ENCODE data around the gene ATF7. TPM values are rescaled to one million over a fixed set of nuclear protein-coding genes. Genes with fewer than 3 reads are reported as not detected.

ATF7 gene
- total RNA-seq, 1 experiment from 2014 or later, result 44.3 TPM

GRCh38 chr12:53489242-53489864, 136.8 kb downstream of the ATF7 start:
- no peak for DNase-seq (ENCODE audit: low spot score)
- no peaks in the 10 kb centered on the region for H3K27me3 ChIP-seq (replicated peaks; ENCODE audit: insufficient read depth, low read depth, low read length, poor library complexity)
- POLR2A ChIA-PET (ENCODE audit: low non-redundant PET), result interaction anchor here (1.1 kb wide), 1 partner anchor 10 kb away, joined by 3 read pairs; no protein-coding TSS in a partner anchor
- intact Hi-C loops (cut with micrococcal nuclease; ENCODE audit: unreplicated experiment), result no loop called here
- peaks cover 17% of the 10 kb centered on the region for H3K36me3 ChIP-seq (ENCODE audit: insufficient read depth, low read length, poor library complexity, severe bottlenecking)
- CTCF ChIA-PET, result no interaction called here
- peaks cover 17% of the 10 kb centered on the region for H3K4me1 ChIP-seq (ENCODE audit: insufficient read depth, low read length, poor library complexity, severe bottlenecking)
- BruUV-seq (replicated peaks), result no TSS peak
- TF ChIP-seq EZH2 (IDR thresholded peaks at IDR 0.05; ENCODE audit: borderline replicate concordance, low read depth, low read length, poor library complexity, severe bottlenecking) (no peak), CTCF (conservative IDR thresholded peaks at IDR 0.05; ENCODE audit: low read depth, low read length) (no peak)
- no peak overlapping the region for H3K4me3 ChIP-seq (ENCODE audit: low read depth, low read length, poor library complexity, severe bottlenecking)
- H3K27ac ChIP-seq (ENCODE audit: low read depth, low read length, poor library complexity, severe bottlenecking), result no peak overlapping the region
- H3K9me3 ChIP-seq (ENCODE audit: low read depth, low read length, poor library complexity, severe bottlenecking), result no peaks in the 10 kb centered on the region

GRCh38 chr12:53486736-53487487, 139.3 kb downstream of the ATF7 start:
- no peaks in the 10 kb centered on the region for H3K27me3 ChIP-seq (replicated peaks; ENCODE audit: insufficient read depth, low read depth, low read length, poor library complexity)
- no peak for DNase-seq (ENCODE audit: low spot score)
- H3K36me3 ChIP-seq (ENCODE audit: insufficient read depth, low read length, poor library complexity, severe bottlenecking), result peaks cover 30% of the 10 kb centered on the region
- ChIA-PET POLR2A (ENCODE audit: low non-redundant PET) (no interaction called here), CTCF (no interaction called here)
- no peak overlapping the region for H3K27ac ChIP-seq (ENCODE audit: low read depth, low read length, poor library complexity, severe bottlenecking)
- BruUV-seq (replicated peaks), result no TSS peak
- TF ChIP-seq CTCF (conservative IDR thresholded peaks at IDR 0.05; ENCODE audit: low read depth, low read length), result no peak
- TF ChIP-seq EZH2 (IDR thresholded peaks at IDR 0.05; ENCODE audit: borderline replicate concordance, low read depth, low read length, poor library complexity, severe bottlenecking), result no peak
- no peaks in the 10 kb centered on the region for H3K4me1 ChIP-seq (ENCODE audit: insufficient read depth, low read length, poor library complexity, severe bottlenecking)
- H3K4me3 ChIP-seq (ENCODE audit: low read depth, low read length, poor library complexity, severe bottlenecking), result no peak overlapping the region
- intact Hi-C loops (cut with micrococcal nuclease; ENCODE audit: unreplicated experiment), result no loop called here
- no peaks in the 10 kb centered on the region for H3K9me3 ChIP-seq (ENCODE audit: low read depth, low read length, poor library complexity, severe bottlenecking)

GRCh38 chr12:53485955-53486735, 140.0 kb downstream of the ATF7 start:
- peaks cover 36% of the 10 kb centered on the region for H3K36me3 ChIP-seq (ENCODE audit: insufficient read depth, low read length, poor library complexity, severe bottlenecking)
- no TSS peak for BruUV-seq (replicated peaks)
- ChIA-PET CTCF (no interaction called here), POLR2A (ENCODE audit: low non-redundant PET) (no interaction called here)
- H3K4me3 ChIP-seq (ENCODE audit: low read depth, low read length, poor library complexity, severe bottlenecking), result no peak overlapping the region
- H3K4me1 ChIP-seq (ENCODE audit: insufficient read depth, low read length, poor library complexity, severe bottlenecking), result no peaks in the 10 kb centered on the region
- H3K27me3 ChIP-seq (replicated peaks; ENCODE audit: insufficient read depth, low read depth, low read length, poor library complexity), result no peaks in the 10 kb centered on the region
- TF ChIP-seq EZH2 (IDR thresholded peaks at IDR 0.05; ENCODE audit: borderline replicate concordance, low read depth, low read length, poor library complexity, severe bottlenecking), result no peak
- no peak for TF ChIP-seq CTCF (conservative IDR thresholded peaks at IDR 0.05; ENCODE audit: low read depth, low read length)
- DNase-seq (ENCODE audit: low spot score), result no peak
- intact Hi-C loops (cut with micrococcal nuclease; ENCODE audit: unreplicated experiment), result no loop called here
- no peaks in the 10 kb centered on the region for H3K9me3 ChIP-seq (ENCODE audit: low read depth, low read length, poor library complexity, severe bottlenecking)
- H3K27ac ChIP-seq (ENCODE audit: low read depth, low read length, poor library complexity, severe bottlenecking), result no peak overlapping the region
